DLD1 (cell line): ENCODE results near the gene ZNF672.
"Not testable (repeated sequence)": the region's sequence is repeated elsewhere in the genome, so short reads cannot be mapped to it uniquely, and the experiment has no call there.

Experiments used
- in situ Hi-C: cut with HindIII; loops from 2 replicates; pipeline ENCODE4 v1.10.0; 2017; ENCODE audit warnings: low sequenced_read_pairs

ZNF672 gene

DNA sequence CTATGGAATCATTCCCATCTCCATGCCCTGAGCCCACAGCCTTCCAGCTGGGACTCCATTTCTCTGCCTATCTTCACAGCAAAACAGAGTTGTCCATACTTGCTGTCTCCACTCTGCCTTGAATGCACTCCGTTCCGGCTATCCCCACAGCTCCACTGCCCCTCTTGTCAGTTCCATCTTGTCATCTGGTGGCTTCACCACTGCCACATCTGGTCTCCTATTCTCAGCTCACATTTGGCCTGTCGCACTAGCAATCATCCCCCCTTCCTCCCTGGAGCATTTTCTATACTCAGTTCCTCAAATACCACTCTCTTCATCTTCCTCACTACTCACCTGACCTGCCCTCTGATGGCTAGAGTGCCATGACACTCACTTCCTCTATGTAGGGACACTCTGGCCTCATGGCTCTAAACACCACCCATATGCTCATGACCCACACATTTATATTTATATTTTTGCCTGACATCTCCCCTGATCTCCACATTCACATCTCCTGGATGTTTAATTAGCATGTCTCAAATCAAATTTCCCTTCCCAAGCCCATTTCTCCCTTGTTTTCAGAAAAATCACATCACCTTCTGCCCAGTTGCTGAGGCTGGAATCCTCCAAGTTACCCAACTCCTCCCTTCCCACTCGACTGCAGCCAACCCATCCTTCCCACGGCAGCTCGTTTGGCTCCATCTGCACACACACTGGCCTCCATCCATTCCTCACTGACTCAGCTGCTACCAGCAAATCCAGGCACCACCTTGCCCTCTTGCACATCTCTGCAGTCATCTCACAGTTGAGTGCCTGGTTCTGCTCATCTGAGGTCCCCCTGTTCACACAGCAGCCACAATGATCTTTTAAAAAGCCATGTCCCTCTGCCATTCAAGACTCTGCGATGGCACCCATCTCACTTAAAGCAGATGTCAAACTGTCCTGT, 14.7 kb downstream of the ZNF672 start:
- in situ Hi-C loops: no loop called here

DNA sequence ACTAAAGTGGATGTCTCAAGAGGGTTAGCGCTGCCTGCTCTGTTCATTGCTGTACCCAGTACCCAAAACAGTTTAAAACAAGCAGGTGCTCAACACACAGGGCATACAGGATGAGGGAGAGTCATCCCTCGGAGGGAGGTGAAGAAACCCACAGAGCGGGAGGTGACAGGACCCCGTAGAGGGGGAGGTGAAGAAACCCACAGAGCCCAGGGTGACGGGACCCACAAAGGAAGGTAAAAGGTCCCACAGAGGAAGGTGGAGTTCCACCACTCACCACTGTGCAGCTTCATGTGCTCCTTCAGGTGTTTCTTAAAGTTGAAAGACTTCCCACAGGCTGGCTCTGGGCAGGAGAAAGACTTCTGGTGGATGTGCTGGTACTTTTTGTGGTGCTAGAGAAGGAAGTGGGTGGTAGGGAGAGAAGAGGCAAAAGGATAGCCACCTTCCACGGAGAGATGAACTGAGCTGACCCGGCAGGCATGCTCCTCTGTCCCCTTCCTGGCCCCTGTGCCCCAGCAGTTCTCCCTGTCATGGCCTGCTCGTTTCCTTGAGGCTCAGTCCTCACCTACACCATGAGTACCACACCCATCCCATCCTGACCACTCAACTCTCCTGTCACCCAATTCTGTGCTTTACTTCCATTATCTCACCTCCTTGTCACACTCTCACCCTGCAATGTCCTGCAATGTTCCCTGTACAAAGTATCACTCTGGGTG, 15.8 kb downstream of the ZNF672 start:
- in situ Hi-C loops: no loop called here

DNA sequence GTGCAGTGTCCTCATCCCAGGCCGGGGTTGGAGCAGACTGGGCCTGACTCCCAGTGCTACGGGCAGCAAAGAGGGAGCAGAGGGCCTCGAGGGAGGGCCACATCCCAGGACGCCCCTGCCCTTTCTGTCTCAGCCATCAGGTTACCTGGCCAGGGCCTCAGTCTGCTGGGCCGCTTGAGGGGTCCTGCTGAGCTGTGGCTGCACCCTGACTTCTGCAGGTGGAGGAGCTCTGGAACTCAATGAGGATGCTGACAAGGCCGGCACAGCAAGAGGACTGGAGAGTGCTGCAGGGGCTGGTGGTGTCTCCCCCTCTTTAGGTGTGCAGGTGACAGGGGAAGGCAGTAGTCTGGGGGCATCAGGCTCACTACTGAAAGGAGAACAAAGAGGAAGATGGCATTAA, 17.6 kb downstream of the ZNF672 start:
- in situ Hi-C loops: no loop called here

DNA sequence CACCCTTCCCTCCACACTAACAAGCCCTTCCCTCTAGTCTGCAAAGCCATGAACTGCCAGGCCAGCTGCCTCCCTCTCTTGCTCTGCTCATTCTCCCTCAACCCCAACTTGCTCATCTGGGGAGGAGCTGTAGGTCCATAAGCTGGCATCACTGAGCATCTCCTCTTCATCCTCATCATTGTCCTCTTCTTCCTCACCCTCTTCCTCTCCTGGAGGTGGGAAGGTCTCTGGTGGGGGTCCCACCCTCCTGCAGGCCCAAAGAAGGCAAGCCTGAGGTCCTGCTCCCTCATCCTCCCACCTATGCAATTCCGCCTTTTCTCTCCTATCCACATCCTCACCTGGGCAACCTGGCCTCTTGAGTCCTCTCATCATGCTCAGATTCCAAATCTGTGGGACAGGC, 18.2 kb downstream of the ZNF672 start:
- in situ Hi-C loops: no loop called here

DNA sequence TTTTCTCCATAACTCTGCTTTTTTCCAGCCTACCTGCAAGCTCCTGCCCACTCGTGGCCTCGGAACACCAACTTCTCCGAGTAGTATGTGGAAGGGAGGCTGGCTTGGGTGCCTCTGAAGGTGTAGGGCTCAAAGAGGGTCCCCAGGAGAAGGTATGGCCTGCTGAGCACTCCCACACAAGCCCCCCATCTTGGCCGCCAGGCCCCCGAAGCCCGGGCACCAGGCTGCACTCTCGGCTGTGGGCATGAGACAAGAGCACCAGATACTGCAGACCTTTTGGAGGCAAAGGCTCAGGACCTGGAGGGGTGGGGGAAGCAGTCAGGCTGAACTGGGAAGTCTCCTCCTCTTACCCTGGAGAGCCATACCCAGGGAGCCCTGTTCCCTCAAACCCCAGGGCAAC, 19.2 kb downstream of the ZNF672 start:
- in situ Hi-C loops: no loop called here

DNA sequence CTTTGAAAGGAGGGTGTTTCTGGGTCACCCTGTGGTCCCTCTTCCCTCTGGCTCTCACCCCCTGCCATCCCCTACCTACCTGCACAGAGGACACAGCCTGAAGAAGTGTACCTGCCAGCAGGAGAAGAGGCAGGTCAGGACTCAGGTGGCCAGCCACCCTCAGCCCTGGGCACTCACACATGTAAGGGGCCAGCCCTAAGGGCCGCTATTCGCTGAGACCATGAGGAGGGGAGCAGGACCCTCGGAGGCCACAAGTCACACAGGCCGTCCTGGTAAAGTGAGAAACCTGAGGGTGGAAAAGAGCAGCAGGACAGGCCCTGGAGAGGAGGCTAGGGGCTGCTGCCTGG, 19.7 kb downstream of the ZNF672 start:
- in situ Hi-C loops: no loop called here

DNA sequence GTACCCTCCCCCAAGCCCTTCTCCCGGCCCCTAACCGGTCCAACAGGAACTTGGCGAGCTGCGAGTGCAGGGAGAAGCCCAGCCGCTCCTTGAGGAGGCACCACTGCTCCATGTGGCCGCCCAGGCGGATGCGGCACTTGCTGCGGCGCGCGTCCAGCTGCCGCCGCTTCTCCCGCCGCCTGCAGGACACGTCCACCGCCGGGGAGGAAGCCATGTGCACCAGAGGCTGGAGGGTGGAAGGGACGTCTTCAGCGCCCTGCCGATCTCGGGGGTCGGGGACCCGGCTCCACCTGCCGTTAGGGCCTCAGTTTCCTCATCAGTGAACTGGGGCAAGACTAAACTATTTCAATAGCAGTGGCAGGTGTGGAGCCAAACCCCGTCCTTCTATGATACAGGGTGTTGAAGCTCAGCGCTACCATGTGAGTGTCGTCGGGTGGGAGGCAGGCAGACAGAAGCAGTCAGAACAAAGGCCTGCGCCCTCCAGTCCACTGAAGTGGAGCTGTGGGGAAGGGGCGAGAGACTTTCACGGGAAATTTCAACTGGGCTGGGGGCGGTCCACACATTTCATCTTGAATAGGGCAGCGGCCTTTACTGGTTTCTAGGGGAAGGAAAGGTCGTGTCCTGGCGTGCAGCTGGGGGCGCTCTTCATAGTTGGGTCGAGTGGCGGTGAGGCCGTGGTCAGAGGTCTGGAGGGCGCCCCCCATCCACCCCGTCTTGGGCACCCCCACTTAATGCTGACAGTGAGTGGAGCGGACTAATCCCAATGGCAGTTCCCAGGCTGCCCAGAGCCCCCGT, 20.3 kb downstream of the ZNF672 start:
- in situ Hi-C loops: no loop called here

DNA sequence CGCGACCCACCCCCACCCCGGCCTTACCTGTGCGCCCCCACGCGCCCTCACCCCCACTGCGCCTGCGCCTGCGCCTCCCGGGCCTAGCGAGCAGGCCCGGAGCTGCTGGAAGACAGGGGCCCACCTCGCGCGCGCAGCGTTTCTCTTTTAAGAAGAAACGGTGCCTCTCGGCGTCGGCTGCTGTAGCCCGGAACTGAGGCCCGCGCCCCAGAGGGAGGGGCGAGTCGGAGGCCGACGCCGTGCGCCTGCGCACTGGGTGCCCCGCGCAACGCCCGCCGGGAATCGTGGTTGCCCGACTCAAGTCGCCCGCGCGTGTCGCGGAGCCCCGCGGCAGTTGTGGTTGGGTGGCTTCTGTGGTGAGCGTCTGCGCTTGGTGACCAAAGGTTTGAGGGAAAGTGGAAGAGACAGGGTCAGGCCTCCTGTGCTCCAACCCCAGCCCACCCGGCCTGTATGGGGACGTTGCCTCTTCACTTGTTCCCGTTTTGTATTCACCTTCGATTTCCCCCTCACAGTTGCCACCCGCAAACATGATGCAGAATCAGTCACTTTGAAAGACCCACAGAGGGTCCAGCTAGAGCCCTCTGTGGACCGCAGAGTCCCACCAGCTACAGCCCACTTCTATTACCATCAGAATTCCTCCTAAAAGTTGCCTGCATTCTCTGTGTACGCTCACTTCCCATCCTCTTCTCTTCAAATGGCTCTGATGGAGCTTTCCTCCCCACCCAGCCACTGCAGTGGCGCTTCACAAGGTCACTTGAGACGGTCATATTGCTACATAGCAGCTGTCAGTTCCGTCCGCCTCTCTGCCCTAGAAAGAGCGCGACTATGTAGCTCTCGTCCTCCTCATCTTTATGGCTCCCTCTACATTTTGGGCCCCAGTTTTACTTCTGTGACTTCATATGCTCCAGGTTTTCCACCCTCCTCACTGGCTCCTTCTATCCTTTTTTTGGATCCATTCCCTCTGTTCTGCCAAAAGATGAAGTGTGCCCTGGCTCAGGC, 21.2 kb downstream of the ZNF672 start, which contains the start of gene ZNF692:
ZNF692 (minus strand) TSS at position 195 of the 999 bp plus-strand sequence. CDS start 776 bp downstream, outside the sequence.
- in situ Hi-C loops: no loop called here

DNA sequence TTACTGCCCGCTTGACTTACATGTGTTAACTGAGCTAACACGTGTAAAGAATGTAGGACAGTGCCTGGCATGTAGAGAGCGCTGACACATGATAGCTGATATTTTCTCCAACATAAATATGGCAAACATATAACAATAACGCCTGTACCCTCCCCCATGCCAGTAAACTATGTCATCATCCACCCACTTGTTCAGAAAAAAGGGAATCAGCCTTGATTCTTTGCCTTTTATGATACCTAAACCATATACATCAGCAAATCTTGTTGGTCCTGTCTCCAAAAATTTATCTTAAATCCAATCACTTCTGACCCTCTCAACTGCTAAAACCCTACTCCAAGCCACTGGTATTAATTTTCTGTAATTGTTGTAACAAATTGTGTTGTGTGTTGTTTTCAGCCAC, 22.0 kb downstream of the ZNF672 start:
- in situ Hi-C loops: no loop called here

DNA sequence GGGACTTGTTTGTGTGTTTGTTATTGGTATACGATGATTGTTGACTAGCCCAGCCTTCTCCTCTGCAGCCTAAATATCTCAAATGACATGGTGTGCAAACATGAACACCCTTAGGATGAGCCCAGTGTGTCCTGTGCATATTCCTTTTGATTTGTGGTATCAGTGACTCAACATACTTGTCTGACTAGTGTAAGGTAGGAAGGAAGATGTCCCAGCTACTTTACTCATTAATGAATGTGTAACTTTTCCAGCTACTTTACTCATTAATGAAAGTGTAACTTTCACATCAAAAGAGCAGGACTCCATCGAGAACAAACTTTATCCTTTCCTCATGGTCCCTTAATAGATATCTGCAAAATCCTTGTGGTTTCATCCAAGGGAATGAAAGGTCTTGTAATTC, 23.6 kb downstream of the ZNF672 start:
- in situ Hi-C loops: no loop called here

DNA sequence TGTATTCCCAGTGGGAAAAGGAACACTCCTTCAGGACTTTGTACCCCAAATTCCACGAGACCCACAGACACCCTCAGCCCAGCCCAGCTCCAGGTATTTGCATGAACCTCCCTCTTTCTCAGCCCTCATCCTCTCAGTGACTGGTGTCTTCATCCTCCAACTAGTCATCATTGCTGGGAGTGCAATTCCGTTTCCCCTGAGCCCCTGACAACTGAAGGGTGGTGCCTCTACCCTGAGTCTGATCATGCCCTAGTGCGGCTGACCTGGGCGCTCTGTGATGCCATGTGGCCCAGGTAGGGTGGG, 24.6 kb downstream of the ZNF672 start:
- in situ Hi-C loops: no loop called here

DNA sequence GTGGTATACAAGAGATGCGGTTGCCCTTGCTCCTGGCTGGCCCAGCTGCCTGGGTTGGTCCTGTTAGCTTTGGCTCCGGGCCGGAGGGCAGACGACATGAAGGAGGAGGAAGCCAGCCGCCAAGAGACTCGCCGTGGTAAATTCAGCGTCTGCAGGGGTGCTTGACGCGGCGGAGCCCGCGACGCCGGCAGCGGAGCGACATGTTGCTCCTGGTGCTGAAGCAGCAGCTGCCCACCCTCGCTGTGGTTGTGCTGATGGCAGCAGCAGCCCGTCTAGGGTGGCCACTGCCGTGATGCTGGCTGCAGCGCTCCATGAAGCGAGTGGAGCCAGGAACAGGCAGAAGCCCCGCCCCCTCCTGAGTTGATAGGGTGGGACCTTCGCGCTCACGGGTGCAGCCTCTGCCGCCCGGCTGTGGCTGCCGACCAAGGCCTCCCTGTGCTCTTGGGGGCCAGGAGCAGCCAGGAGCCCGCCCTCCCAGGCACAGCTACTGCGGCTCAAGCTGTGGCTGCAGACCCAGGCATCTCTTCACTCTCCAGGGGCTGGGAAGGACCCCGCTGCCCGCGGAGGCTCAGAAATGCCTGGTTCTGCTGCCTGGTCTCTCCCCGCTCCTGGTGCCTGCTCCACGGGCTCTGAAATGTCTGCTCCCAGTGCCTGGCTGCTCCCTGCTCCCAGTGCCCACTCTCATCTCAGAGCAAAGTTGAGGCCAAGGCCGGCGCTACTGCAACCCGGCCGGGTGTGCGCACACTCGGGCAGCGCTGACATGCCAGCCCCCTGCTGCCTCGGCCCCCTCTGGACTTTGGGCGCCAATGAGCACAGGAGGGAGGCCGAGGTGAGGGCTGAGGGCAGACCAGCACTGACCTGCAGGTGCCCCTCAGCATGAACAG, 25.2 kb downstream of the ZNF672 start:
- in situ Hi-C loops: no loop called here

DNA sequence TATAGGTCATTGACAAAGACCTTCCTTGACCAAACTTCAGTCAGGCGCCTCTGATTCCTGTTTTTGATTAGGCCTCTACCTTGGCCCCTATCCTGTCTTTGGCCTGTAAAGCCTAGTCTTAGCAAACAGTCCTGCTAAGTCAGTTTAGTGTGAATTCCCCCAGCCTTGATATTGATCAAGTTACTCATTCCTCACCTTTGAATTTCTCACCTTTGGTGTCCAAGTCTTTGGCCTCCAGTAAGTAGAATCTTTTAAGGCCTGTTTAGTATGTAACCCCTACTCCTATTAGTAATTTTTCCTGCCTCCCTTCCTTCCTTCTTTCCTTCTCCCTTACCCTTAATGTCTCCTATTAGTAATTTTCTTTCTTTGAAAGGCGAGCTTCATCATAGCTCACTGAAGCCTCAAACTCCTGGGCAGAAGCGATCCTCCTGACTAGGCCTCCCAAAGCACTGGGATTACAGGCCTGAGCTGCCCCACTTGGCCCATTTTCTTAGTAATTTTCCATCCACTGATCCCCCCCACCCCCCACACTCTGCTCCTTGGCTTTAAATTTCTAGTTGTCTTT, 33.9 kb downstream of the ZNF672 start:
- in situ Hi-C loops: no loop called here

DNA sequence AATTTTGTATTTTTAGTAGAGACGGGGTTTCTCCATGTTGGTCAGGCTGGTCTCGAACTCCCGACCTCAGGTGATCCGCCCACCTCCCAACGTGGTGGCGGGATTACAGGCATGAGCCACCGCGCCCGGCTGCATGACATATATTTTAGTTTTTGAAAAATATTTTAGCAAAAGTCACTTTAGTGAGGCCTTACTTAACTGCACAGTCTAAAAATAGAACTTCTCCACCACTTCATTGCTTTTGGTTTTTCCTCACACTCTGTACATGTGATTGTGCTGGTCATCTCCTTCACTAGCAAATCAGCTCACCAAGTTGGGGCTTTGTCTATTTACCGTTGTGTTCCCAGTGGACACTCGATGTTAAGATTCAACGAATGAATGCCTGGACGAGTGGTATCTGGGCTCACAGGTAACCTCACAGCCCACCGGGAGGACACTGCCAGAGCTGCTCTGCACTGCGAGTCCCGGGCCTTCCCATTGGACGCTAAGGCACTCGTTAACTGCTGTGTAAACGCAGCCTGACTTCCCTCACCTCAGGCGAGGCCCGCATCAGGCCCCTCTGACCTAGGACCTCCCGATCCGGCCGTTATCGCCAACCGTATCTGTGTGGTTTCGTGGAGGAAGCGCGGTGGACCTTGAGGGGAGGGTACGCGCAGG, 34.9 kb downstream of the ZNF672 start:
- in situ Hi-C loops: no loop called here

DNA sequence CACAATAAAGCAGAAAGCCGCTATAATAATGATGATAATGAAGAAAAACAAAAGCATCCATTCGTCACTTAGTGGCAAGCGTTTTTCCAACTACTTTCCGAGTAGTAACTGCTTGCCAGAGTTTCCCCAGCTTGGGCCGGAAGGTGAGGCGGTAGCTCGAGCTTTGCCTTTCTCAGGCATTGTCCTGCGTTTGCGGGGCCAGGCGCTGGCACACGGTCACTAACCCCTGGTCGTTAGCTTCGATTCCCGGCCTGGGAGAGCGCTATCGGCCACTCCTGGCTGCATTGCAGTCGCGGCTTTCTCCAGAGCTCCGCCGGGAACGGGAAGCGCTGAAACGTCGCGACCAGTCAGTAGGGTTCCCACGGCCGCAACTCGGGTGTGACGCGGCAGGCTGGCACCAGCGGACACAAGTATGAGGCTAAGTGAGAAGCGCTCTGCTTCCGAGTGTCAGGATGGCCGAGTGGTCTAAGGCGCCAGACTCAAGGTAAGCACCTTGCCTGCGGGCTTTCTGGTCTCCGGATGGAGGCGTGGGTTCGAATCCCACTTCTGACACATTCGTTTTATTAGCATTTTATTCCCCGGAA, 35.5 kb downstream of the ZNF672 start:
- in situ Hi-C loops: no loop called here

DNA sequence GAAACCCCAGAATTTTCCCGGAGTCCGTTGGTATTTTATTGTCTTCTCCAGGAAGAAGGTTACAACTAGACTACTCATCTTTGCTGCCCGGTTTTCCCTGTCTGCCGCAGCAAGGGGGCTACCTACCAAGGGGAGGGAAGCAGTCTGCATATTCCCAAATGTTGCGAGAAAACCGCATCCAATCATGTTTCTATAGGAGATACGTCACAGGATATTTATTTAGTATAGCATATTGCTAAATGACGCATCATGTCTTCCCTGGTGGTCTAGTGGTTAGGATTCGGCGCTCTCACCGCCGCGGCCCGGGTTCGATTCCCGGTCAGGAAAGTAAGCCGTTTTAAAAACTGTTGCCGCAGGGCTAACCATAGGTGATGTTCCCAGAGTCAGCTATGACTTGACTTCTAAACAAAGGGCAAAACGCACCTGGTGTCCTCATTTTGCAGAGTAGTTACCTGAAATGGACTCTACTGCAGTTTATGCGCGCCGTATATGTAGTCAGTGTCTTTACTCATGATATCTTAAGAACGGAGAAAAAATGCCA, 36.0 kb downstream of the ZNF672 start:
- in situ Hi-C loops: no loop called here

DNA sequence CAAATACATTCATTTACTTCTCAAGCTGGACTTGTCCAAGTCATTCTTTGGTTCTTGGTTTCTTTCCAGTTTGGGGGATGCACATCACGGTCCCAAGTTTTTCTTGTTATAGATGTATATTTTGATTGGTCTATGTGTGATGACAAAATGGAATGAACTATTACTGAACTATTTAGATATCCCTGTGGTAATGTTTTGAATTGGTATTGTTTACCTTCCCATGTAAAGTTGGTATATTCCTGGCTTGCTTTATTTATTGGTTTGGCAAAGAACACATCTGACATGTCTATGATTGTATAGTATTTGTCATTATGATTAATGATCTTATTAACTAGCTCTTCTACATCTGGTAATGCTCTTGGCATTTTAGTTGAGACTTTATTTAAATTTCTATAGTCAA, 43.2 kb downstream of the ZNF672 start:
- in situ Hi-C loops: no loop called here

DNA sequence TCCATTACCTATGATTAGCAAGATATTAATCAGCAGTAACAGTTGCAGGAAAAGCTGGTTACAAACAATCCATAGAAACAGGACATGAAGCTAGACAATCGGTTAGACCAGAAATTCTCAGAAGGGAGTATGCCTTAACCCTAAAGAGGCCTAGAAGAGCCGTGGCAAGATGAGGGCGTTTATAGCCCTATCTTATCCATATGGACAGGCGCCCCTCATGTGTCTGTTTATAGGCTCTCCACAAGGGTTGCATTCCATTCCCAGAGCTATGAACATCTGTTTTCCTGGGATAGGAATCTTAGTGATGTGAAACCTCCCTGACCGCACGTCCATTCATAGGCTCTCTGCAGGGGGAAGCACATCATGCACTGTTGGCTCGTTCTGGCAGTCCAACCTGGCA, 44.4 kb downstream of the ZNF672 start:
- in situ Hi-C loops: not testable (repeated sequence)
